ENCODE measurements around the gene ZNF771.

Gene ZNF771

GRCh38 chr16:30414159-30414558 lies 6.8 kb downstream of the ZNF771 start:
- TF ChIP-seq CTCF (IDR thresholded peaks at IDR 0.05; ENCODE audit: low read depth, low read length, missing control alignments): no peak
- no peak overlapping the region for H3K4me3 ChIP-seq (replicated peaks; ENCODE audit: low read depth, low read length)
- no peak for DNase-seq (ENCODE audit: extremely low read depth, low read depth)

- no peak for TF ChIP-seq CTCF (IDR thresholded peaks at IDR 0.05; ENCODE audit: low read depth, low read length, missing control alignments)
- no peak overlapping the region for H3K4me3 ChIP-seq (replicated peaks; ENCODE audit: low read depth, low read length)
- no peak for DNase-seq (ENCODE audit: extremely low read depth, low read depth)
These were observed 8.7 kb downstream of the ZNF771 start for GRCh38 chr16:30416047-30416603.

- H3K4me3 ChIP-seq (replicated peaks; ENCODE audit: low read depth, low read length): peak overlapping the region; percentile 42
- no peak for TF ChIP-seq CTCF (IDR thresholded peaks at IDR 0.05; ENCODE audit: low read depth, low read length, missing control alignments)
- DNase-seq (ENCODE audit: extremely low read depth, low read depth): no peak
These were observed 9.5 kb downstream of the ZNF771 start for GRCh38 chr16:30416624-30417528.

GRCh38 chr16:30417529-30418349 lies 10.3 kb downstream of the ZNF771 start:
- peak; percentile 5 for TF ChIP-seq CTCF (IDR thresholded peaks at IDR 0.05; ENCODE audit: low read depth, low read length, missing control alignments)
- peak; percentile 80 for DNase-seq (ENCODE audit: extremely low read depth, low read depth)
- H3K4me3 ChIP-seq (replicated peaks; ENCODE audit: low read depth, low read length): peak overlapping the region; percentile 42

GRCh38 chr16:30418350-30419181 lies 11.2 kb downstream of the ZNF771 start:
- DNase-seq (ENCODE audit: extremely low read depth, low read depth): no peak
- peak overlapping the region; percentile 42 for H3K4me3 ChIP-seq (replicated peaks; ENCODE audit: low read depth, low read length)
- TF ChIP-seq CTCF (IDR thresholded peaks at IDR 0.05; ENCODE audit: low read depth, low read length, missing control alignments): no peak

GRCh38 chr16:30421010-30421409 lies 13.6 kb downstream of the ZNF771 start:
- no peak overlapping the region for H3K4me3 ChIP-seq (replicated peaks; ENCODE audit: low read depth, low read length)
- DNase-seq (ENCODE audit: extremely low read depth, low read depth): no peak
- TF ChIP-seq CTCF (IDR thresholded peaks at IDR 0.05; ENCODE audit: low read depth, low read length, missing control alignments): no peak

Data from HFF-Myc (cell line).